HG03520 (cell line): ENCODE data around the gene CA14.
"Not testable (repeated sequence)": the region's sequence is repeated elsewhere in the genome, so short reads cannot be mapped to it uniquely, and the experiment has no call there.

Source experiments
- ATAC-seq: cut with Tn5 transposase; IDR thresholded peaks from one replicate; pipeline ENCODE4 v1.9.1; 2021; ENCODE audit warnings: mild to moderate bottlenecking, moderate library complexity; ENCODE audit not compliant: unreplicated experiment

The CA14 gene

GRCh38 chr1:150257624-150258585 is at the start of gene CA14:
TSS of gene CA14 (plus strand) at chr1:150257774. CDS start at chr1:150258129, 355 bp downstream.
- no peak for ATAC-seq

- ATAC-seq, result not testable (repeated sequence)
Observed at GRCh38 chr1:150208460-150208859, 49.1 kb upstream of the CA14 start.

- no peak for ATAC-seq
Observed at GRCh38 chr1:150210091-150210490, 47.5 kb upstream of the CA14 start.

- ATAC-seq, result no peak
Observed at GRCh38 chr1:150210706-150211105, 46.9 kb upstream of the CA14 start.

- no peak for ATAC-seq
Observed at GRCh38 chr1:150212070-150212469, 45.5 kb upstream of the CA14 start.

- peak; percentile 76 for ATAC-seq
Observed at GRCh38 chr1:150213170-150214098, 44.1 kb upstream of the CA14 start.

GRCh38 chr1:150214099-150214756 is 43.3 kb upstream of the CA14 start:
- ATAC-seq, result not testable (repeated sequence)

- ATAC-seq, result not testable (repeated sequence)
Observed at GRCh38 chr1:150215855-150216254, 41.7 kb upstream of the CA14 start.

GRCh38 chr1:150221552-150221951 is 36.0 kb upstream of the CA14 start:
- ATAC-seq, result no peak

GRCh38 chr1:150224983-150225382 is 32.6 kb upstream of the CA14 start:
- ATAC-seq, result no peak

GRCh38 chr1:150225546-150225945 is 32.0 kb upstream of the CA14 start:
- no peak for ATAC-seq

GRCh38 chr1:150226486-150226885 is 31.1 kb upstream of the CA14 start:
- no peak for ATAC-seq

GRCh38 chr1:150227228-150227627 is 30.3 kb upstream of the CA14 start:
- no peak for ATAC-seq

- not testable (repeated sequence) for ATAC-seq
Observed at GRCh38 chr1:150228246-150228645, 29.3 kb upstream of the CA14 start.

- not testable (repeated sequence) for ATAC-seq
Observed at GRCh38 chr1:150232921-150233320, 24.7 kb upstream of the CA14 start.

- ATAC-seq, result no peak
Observed at GRCh38 chr1:150233359-150234308, 23.9 kb upstream of the CA14 start.

- no peak for ATAC-seq
Observed at GRCh38 chr1:150234309-150234565, 23.3 kb upstream of the CA14 start.

- peak; percentile 42 for ATAC-seq
Observed at GRCh38 chr1:150234566-150235293, 22.8 kb upstream of the CA14 start.

GRCh38 chr1:150235294-150235851 is 22.2 kb upstream of the CA14 start:
- no peak for ATAC-seq
